Subcutaneous abdominal adipose tissue (tissue), 5 donors: Measurements from ENCODE around the gene AQP12B.

Source experiments
- H3K27ac ChIP-seq: one replicate; pipeline ENCODE4 v1.7.0; 2013; ENCODE audit warnings: low read depth, mild to moderate bottlenecking, inconsistent platforms, low read length, moderate library complexity
- H3K27me3 ChIP-seq, 5 donors: one replicate each; pipeline ENCODE4 v1.7.0; 2013; ENCODE audit warnings: low read length in 5 of 5, inconsistent platforms in 1 of 5; ENCODE audit not compliant: control insufficient read depth in 5 of 5, insufficient read depth in 4 of 5
- H3K36me3 ChIP-seq, 5 donors: one replicate each; pipeline ENCODE4 v1.7.0; 2013; ENCODE audit warnings: low read length in 5 of 5; ENCODE audit not compliant: control insufficient read depth in 5 of 5, insufficient read depth in 5 of 5
- H3K4me1 ChIP-seq, 5 donors: one replicate each; pipeline ENCODE4 v1.7.0; 2013; ENCODE audit warnings: low read length in 5 of 5, mild to moderate bottlenecking in 3 of 5, moderate library complexity in 1 of 5; ENCODE audit not compliant: control insufficient read depth in 5 of 5, insufficient read depth in 5 of 5
- H3K4me3 ChIP-seq, 5 donors: one replicate each; pipeline ENCODE4 v1.7.0; 2013; ENCODE audit warnings: low read length in 5 of 5, low read depth in 1 of 5
- H3K9ac ChIP-seq, 5 donors: one replicate each; pipeline ENCODE4 v1.7.0; 2013; ENCODE audit warnings: low read length in 5 of 5, mild to moderate bottlenecking in 4 of 5, moderate library complexity in 3 of 5
- H3K9me3 ChIP-seq, 5 donors: one replicate each; pipeline ENCODE4 v1.7.0; 2013; ENCODE audit warnings: low read length in 5 of 5; ENCODE audit not compliant: control insufficient read depth in 5 of 5
- donor health status: healthy.
- donor health status: healthy.
- donor health status: healthy.
- donor health status: healthy.
- donor health status: healthy.

AQP12B gene

DNA sequence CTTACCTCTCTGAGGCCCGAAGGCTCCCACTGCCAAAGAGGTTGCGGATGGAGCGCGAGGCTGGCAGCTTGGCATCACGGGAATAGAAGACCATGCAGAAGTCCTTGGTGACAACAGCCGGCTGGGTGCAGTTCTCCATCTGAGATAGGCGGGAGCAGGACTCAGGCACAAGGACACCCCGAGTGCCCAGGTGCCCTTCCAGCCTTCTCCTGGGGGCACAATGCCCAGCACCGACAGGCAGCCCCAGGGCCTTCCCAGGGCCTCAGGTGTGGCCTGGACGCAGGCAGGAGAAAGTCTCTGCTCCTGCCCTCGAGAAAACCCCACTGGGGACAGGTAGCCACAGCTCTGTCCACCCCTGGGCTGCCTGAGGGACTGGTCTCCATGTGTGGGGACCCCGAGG lies 42.6 kb upstream of the AQP12B start:
- Histone ChIP-seq H3K27ac (no peak overlapping the region), H3K36me3 (no peaks in the 10 kb centered on the region), H3K9ac (no peak overlapping the region), H3K4me1 (peaks cover 0 to 4% (median 0%) of the 10 kb centered on the region in 5 donors), H3K9me3 (peaks cover 0 to 2% (median 0%) of the 10 kb centered on the region in 5 donors), H3K27me3 (peaks cover 10 to 24% (median 20%) of the 10 kb centered on the region in 5 donors), H3K4me3 (no peak overlapping the region)

- peaks cover 8 to 20% (median 12%) of the 10 kb centered on the region in 5 donors for H3K27me3 ChIP-seq
- peaks cover 0 to 2% (median 0%) of the 10 kb centered on the region in 5 donors for H3K9me3 ChIP-seq
- no peak overlapping the region for H3K9ac ChIP-seq
- no peaks in the 10 kb centered on the region for H3K36me3 ChIP-seq
- no peak overlapping the region for H3K4me3 ChIP-seq
- H3K4me1 ChIP-seq, result peaks cover 0 to 4% (median 0%) of the 10 kb centered on the region in 5 donors
- no peak overlapping the region for H3K27ac ChIP-seq
Measured at GRCh38 chr2:240724431-240724830, 41.7 kb upstream of the AQP12B start.

DNA sequence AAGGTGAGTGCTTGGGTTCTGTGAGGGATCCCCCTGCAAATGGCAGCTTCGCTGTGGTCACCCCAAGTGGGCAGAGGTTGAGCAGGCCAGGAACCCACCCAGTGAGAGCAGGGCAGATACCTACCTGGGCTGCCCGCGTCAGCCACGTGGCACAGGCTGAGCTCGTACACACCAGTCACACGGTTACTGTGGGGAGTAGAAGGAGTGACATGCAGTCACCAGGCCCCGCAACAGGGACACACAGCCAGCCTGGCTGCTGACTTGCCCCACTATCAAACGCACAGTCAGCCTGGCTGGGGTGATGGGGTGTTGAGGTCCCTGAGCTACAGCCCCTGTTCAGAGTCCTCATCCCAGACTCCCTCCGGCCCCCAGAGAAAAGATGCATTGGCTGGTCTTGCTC lies 41.2 kb upstream of the AQP12B start:
- H3K9ac ChIP-seq, result no peak overlapping the region
- peaks cover 0 to 2% (median 0%) of the 10 kb centered on the region in 5 donors for H3K9me3 ChIP-seq
- no peak overlapping the region for H3K4me3 ChIP-seq
- H3K4me1 ChIP-seq, result peaks cover 0 to 4% (median 0%) of the 10 kb centered on the region in 5 donors
- H3K27ac ChIP-seq, result no peak overlapping the region
- H3K36me3 ChIP-seq, result no peaks in the 10 kb centered on the region
- H3K27me3 ChIP-seq, result peaks cover 6 to 21% (median 8%) of the 10 kb centered on the region in 5 donors

GRCh38 chr2:240722796-240723735 lies 40.4 kb upstream of the AQP12B start:
- no peak overlapping the region for H3K27ac ChIP-seq
- peaks cover 0 to 2% (median 0%) of the 10 kb centered on the region in 5 donors for H3K9me3 ChIP-seq
- H3K4me3 ChIP-seq, result no peak overlapping the region
- no peaks in the 10 kb centered on the region for H3K36me3 ChIP-seq
- H3K27me3 ChIP-seq, result peaks cover 3 to 17% (median 9%) of the 10 kb centered on the region in 5 donors
- peaks cover 0 to 4% (median 0%) of the 10 kb centered on the region in 5 donors for H3K4me1 ChIP-seq
- H3K9ac ChIP-seq, result no peak overlapping the region

DNA sequence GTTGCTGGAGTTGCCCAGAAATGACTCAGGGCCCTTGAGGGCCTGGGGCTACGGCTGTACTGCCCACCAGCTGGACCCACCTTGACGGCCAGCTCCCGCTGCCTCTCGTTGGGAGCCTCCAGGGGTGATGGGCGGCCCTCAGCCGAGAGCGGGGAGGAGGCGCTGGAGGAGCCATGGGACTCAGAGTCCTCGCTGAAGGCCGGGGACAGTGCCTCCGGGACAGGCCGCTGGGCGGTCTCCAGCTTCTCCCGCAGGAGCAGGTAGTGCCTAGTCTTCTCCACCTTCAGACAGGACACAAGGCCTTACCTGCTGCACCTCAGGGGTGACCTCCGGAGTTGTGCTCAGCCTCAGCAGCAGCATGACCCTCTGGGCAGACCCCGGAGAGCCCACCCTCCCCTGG lies 39.7 kb upstream of the AQP12B start:
- H3K9ac ChIP-seq, result no peak overlapping the region
- H3K36me3 ChIP-seq, result no peaks in the 10 kb centered on the region
- H3K27ac ChIP-seq, result no peak overlapping the region
- H3K4me1 ChIP-seq, result peaks cover 0 to 4% (median 0%) of the 10 kb centered on the region in 5 donors
- H3K4me3 ChIP-seq, result no peak overlapping the region
- peaks cover 0 to 2% (median 0%) of the 10 kb centered on the region in 5 donors for H3K9me3 ChIP-seq
- peaks cover 3 to 23% (median 11%) of the 10 kb centered on the region in 5 donors for H3K27me3 ChIP-seq

- H3K9me3 ChIP-seq, result peaks cover 0 to 2% (median 0%) of the 10 kb centered on the region in 5 donors
- H3K9ac ChIP-seq, result no peak overlapping the region
- H3K27me3 ChIP-seq, result peaks cover 3 to 27% (median 13%) of the 10 kb centered on the region in 5 donors
- H3K4me1 ChIP-seq, result peaks cover 0 to 4% (median 0%) of the 10 kb centered on the region in 5 donors
- H3K36me3 ChIP-seq, result no peaks in the 10 kb centered on the region
- H3K27ac ChIP-seq, result no peak overlapping the region
- H3K4me3 ChIP-seq, result no peak overlapping the region
Measured at GRCh38 chr2:240721596-240722180, 39.0 kb upstream of the AQP12B start.

GRCh38 chr2:240720686-240721595 lies 38.3 kb upstream of the AQP12B start:
- Histone ChIP-seq H3K4me1 (peaks cover 0 to 4% (median 0%) of the 10 kb centered on the region in 5 donors), H3K9ac (no peak overlapping the region), H3K36me3 (no peaks in the 10 kb centered on the region), H3K27ac (no peak overlapping the region), H3K4me3 (no peak overlapping the region), H3K27me3 (peaks cover 8 to 35% (median 13%) of the 10 kb centered on the region in 5 donors), H3K9me3 (peaks cover 0 to under 1% (median 0%) of the 10 kb centered on the region in 5 donors)

- Histone ChIP-seq H3K9ac (no peak overlapping the region), H3K36me3 (no peaks in the 10 kb centered on the region), H3K27me3 (peaks cover 9 to 44% (median 18%) of the 10 kb centered on the region in 5 donors), H3K4me3 (no peak overlapping the region), H3K9me3 (no peaks in the 10 kb centered on the region), H3K27ac (no peak overlapping the region), H3K4me1 (peaks cover 0 to 4% (median 0%) of the 10 kb centered on the region in 5 donors)
Measured at GRCh38 chr2:240719676-240720545, 37.2 kb upstream of the AQP12B start.
